HepG2 (cell line): Measurements from ENCODE around the gene PRM2. TPM values are rescaled to one million over a fixed set of nuclear protein-coding genes. Genes with fewer than 3 reads are reported as not detected.

ENCODE experiments used
- ATAC-seq: fragments of 200-7000 bp; cut with Tn5 transposase; 3 replicates; pipeline ENCODE4 v1.9.1; 2020; ENCODE audit warnings: mild to moderate bottlenecking, moderate library complexity
- BruUV-seq: library from RNA; stranded (reverse); fragments of 400-500 nt; replicated peaks from 2 replicates; lab custom pipeline; 2021; lab: Mats Ljungman, UMichigan
- CTCF ChIA-PET: fragments of 300-600 bp; formaldehyde crosslinking; extraction: SDS; loops from one replicate; lab custom pipeline; 2021; ENCODE audit warnings: low total read pairs, inconsistent platforms, low intra/inter-chr PET ratio; lab: Yijun Ruan, JAX
- POLR2A ChIA-PET: fragments of 350-600 bp; sonication (Branson Sonifier 250); formaldehyde crosslinking; loops from one replicate; lab custom pipeline; 2020; ENCODE audit warnings: antibody characterized with exemption, inconsistent platforms; lab: Yijun Ruan, JAX
- DNase-seq: peaks from one replicate; pipeline ENCODE4 v3.0.0-alpha.2; 2015; ENCODE audit warnings: low spot score
- FAIRE-seq: peaks from 3 replicates; lab custom pipeline; 2011; peaks lifted over from hg19 to GRCh38; lab: Jason Lieb, UNC
- H2AFZ ChIP-seq: one replicate; pipeline ENCODE4 v1.6.1; 2011; ENCODE audit warnings: low read length, inconsistent platforms
- H3K27ac ChIP-seq: fragments of 300-600 bp; 3 replicates; pipeline ENCODE4 v1.8.0; 2011; ENCODE audit warnings: mixed run types, mild to moderate bottlenecking, mixed read lengths, low read length, inconsistent platforms; ENCODE audit not compliant: insufficient read depth; ENCODE audit errors: extremely low read length
- H3K27me3 ChIP-seq, 2 experiments: fragments of 200-600 bp in 1 of 2; 2 replicates in 1 of 2; 3 replicates in 1 of 2; pipeline versions ENCODE4 v1.6.0 to v1.8.0; 2011; ENCODE audit warnings: low read length in 2 of 2, mild to moderate bottlenecking in 2 of 2, moderate library complexity in 2 of 2, inconsistent platforms in 1 of 2; ENCODE audit not compliant: insufficient read depth in 2 of 2, control insufficient read depth in 1 of 2
- H3K36me3 ChIP-seq, 2 experiments: fragments of 200-600 bp in 1 of 2; replicated peaks in 1 of 2; 2 replicates in 1 of 2; 3 replicates in 1 of 2; pipeline versions ENCODE4 v1.5.1 to v1.8.0; 2011; ENCODE audit warnings: low read length in 2 of 2, inconsistent platforms in 1 of 2; ENCODE audit not compliant: insufficient read depth in 2 of 2, control insufficient read depth in 1 of 2
- H3K4me1 ChIP-seq: 2 replicates; pipeline ENCODE4 v1.5.1; 2012; ENCODE audit warnings: low read length, inconsistent platforms; ENCODE audit not compliant: insufficient read depth
- H3K4me2 ChIP-seq: 2 replicates; pipeline ENCODE4 v1.6.0; 2011; ENCODE audit warnings: low read depth, low read length, inconsistent platforms
- H3K4me3 ChIP-seq, 3 experiments: fragments of 200-600 bp in 1 of 3; sonication (generic), shearing (Covaris generic) in 1 of 3; replicated peaks in 1 of 3; 2 replicates each; pipeline ENCODE4 v1.5.1; 2011 to 2016; ENCODE audit warnings: low read length in 3 of 3, inconsistent platforms in 2 of 3, low read depth in 2 of 3, mild to moderate bottlenecking in 2 of 3, control low read depth in 1 of 3, mixed read lengths in 1 of 3; ENCODE audit not compliant: insufficient read depth in 1 of 3
- H3K79me2 ChIP-seq: one replicate; pipeline ENCODE4 v1.6.1; 2011; ENCODE audit warnings: low read length, inconsistent platforms; ENCODE audit not compliant: insufficient read depth
- H3K9ac ChIP-seq: 2 replicates; pipeline ENCODE4 v1.6.0; 2011; ENCODE audit warnings: mild to moderate bottlenecking, low read depth, low read length, inconsistent platforms; ENCODE audit not compliant: insufficient read depth
- H3K9me3 ChIP-seq: 2 replicates; pipeline ENCODE4 v1.5.1; 2012; ENCODE audit warnings: mild to moderate bottlenecking, low read length
- H4K20me1 ChIP-seq: 2 replicates; pipeline ENCODE4 v1.6.0; 2011; ENCODE audit warnings: inconsistent platforms, mild to moderate bottlenecking, low read length, moderate library complexity; ENCODE audit not compliant: insufficient read depth
- AKAP8 ChIP-seq: sonication (generic); formaldehyde crosslinking; IDR thresholded peaks from 2 replicates; pipeline ENCODE4 v1.5.1; 2020; ENCODE audit warnings: mild to moderate bottlenecking, missing genetic modification reagents
- FOXO1 ChIP-seq: sonication (generic); formaldehyde crosslinking; IDR thresholded peaks from 2 replicates; pipeline ENCODE4 v1.4.0; 2020; ENCODE audit warnings: missing genetic modification reagents
- HNRNPK ChIP-seq: fragments of 200-400 bp; formaldehyde crosslinking; IDR thresholded peaks from 2 replicates; pipeline ENCODE4 v1.6.1; 2018; ENCODE audit warnings: low read length, low read depth, moderate library complexity, mild to moderate bottlenecking; ENCODE audit not compliant: poor library complexity, severe bottlenecking
- KDM5B ChIP-seq: sonication (generic); formaldehyde crosslinking; IDR thresholded peaks from 2 replicates; pipeline ENCODE4 v1.4.0; 2020; ENCODE audit warnings: missing genetic modification reagents, mild to moderate bottlenecking, borderline replicate concordance
- MYC ChIP-seq: sonication (generic); formaldehyde crosslinking; IDR thresholded peaks from 2 replicates; pipeline ENCODE4 v1.9.0; 2021; ENCODE audit warnings: missing genetic modification reagents, borderline replicate concordance
- RERE ChIP-seq: IDR thresholded peaks from 2 replicates; pipeline ENCODE4 v1.6.1; 2016; ENCODE audit warnings: low read depth, missing genetic modification reagents, missing compliant biosample characterization
- REXO4 ChIP-seq: sonication (generic); formaldehyde crosslinking; IDR thresholded peaks from 2 replicates; pipeline ENCODE4 v1.8.0; 2022; ENCODE audit warnings: missing genetic modification reagents, mild to moderate bottlenecking, borderline replicate concordance
- RFXANK ChIP-seq: IDR thresholded peaks from 2 replicates; pipeline ENCODE4 v1.6.1; 2016
- TEAD3 ChIP-seq: optimal IDR thresholded peaks from 2 replicates; pipeline ENCODE3; 2016; ENCODE audit warnings: borderline replicate concordance
- TRIM24 ChIP-seq: sonication (generic); formaldehyde crosslinking; IDR thresholded peaks from 2 replicates; pipeline ENCODE4 v1.8.0; 2022; ENCODE audit warnings: mild to moderate bottlenecking, missing genetic modification reagents
- U2AF2 ChIP-seq: fragments of 200-400 bp; formaldehyde crosslinking; IDR thresholded peaks from 2 replicates; pipeline ENCODE4 v1.6.1; 2017; ENCODE audit warnings: low read depth, mild to moderate bottlenecking, low read length
- ZBTB42 ChIP-seq: sonication (generic); formaldehyde crosslinking; IDR thresholded peaks from 2 replicates; pipeline ENCODE4 v1.5.0; 2020; ENCODE audit warnings: mild to moderate bottlenecking, missing genetic modification reagents
- ZFP62 ChIP-seq: sonication (generic); formaldehyde crosslinking; IDR thresholded peaks from 2 replicates; pipeline ENCODE4 v1.4.0; 2020; ENCODE audit warnings: missing genetic modification reagents
- ZKSCAN5 ChIP-seq: sonication (generic); formaldehyde crosslinking; IDR thresholded peaks from 2 replicates; pipeline ENCODE4 v1.5.1; 2020; ENCODE audit warnings: mild to moderate bottlenecking, missing genetic modification reagents
- ZNF101 ChIP-seq: sonication (generic); formaldehyde crosslinking; IDR thresholded peaks from 2 replicates; pipeline ENCODE4 v1.4.0; 2020; ENCODE audit warnings: mild to moderate bottlenecking, low read depth, missing genetic modification reagents, borderline replicate concordance
- ZNF274 ChIP-seq: sonication (generic); formaldehyde crosslinking; IDR thresholded peaks from 2 replicates; pipeline ENCODE4 v1.5.1; 2020; ENCODE audit warnings: mild to moderate bottlenecking, missing genetic modification reagents
- ZNF333 ChIP-seq: sonication (generic); formaldehyde crosslinking; IDR thresholded peaks from 2 replicates; pipeline ENCODE4 v1.4.0; 2020; ENCODE audit warnings: mild to moderate bottlenecking, missing genetic modification reagents, borderline replicate concordance
- ZNF674 ChIP-seq: sonication (generic); formaldehyde crosslinking; IDR thresholded peaks from 2 replicates; pipeline ENCODE4 v1.5.0; 2020; ENCODE audit warnings: low read depth, mild to moderate bottlenecking, missing genetic modification reagents
- ZNF788 ChIP-seq: sonication (generic); formaldehyde crosslinking; IDR thresholded peaks from 2 replicates; pipeline ENCODE4 v1.5.0; 2020; ENCODE audit warnings: mild to moderate bottlenecking, missing genetic modification reagents, borderline replicate concordance
- ZSCAN12 ChIP-seq: sonication (generic); formaldehyde crosslinking; IDR thresholded peaks from 2 replicates; pipeline ENCODE4 v1.9.0; 2021; ENCODE audit warnings: mild to moderate bottlenecking, missing genetic modification reagents
- WGBS: methylation state at CpG from one replicate; pipeline ENCODE4 v1.1.6; 2017; ENCODE audit warnings: low lambda C conversion rate; 5-methylcytosine and 5-hydroxymethylcytosine counted together
- in situ Hi-C: cut with HindIII; loops from 2 replicates; pipeline ENCODE4 v1.10.0; 2017; ENCODE audit warnings: low pct_unique_long_range_greater_than_20kb; ENCODE audit not compliant: extremely low pct_ligation_motif_present
- intact Hi-C: fragments of 100-400 bp; cut with micrococcal nuclease; formaldehyde crosslinking; loops from one replicate; pipeline ENCODE4 v1.10.0; 2022; ENCODE audit not compliant: unreplicated experiment
- polyA plus RNA-seq, 8 experiments: library from polyadenylated mRNA; depleted of rRNA in 3 of 8; stranded (reverse) in 7 of 8; unstranded in 1 of 8; fragments of >200 nt; fragmentation: Illumina TruSeq in 4 of 8; extraction: Trizol in 4 of 8; gene quantifications; 2 replicates each; pipeline versions ENCODE4 v1.2.1 to v1.2.3, GENCODE V29; 2011 to 2016; ENCODE audit warnings: low read depth in 4 of 8, missing spikeins in 1 of 8, mixed read lengths in 1 of 8; ENCODE audit not compliant: insufficient read depth in 1 of 8
- total RNA-seq, 5 experiments: library from RNA; depleted of rRNA; stranded (reverse); fragments of >200 nt; fragmentation: Illumina TruSeq; extraction: Trizol; gene quantifications; 2 replicates each; pipeline ENCODE4 v1.2.3, GENCODE V29; 2016; ENCODE audit warnings: low read depth in 1 of 5

PRM2 gene
- total and polyA plus RNA-seq, 2 of the 13 experiments (the other 11 are each of a cell fraction or from before 2014, with no cell fraction given): 0.54 TPM; not detected in 1

- no peak for TF ChIP-seq ZNF674 (CRISPR knock-in tag)
Measured at GRCh38 chr16:11270602-11271162, 5.6 kb downstream of the PRM2 start (continued).

- 96% methylated on average over 11 of the region's 11 CpGs for WGBS
- in situ Hi-C loops (no loop called here), intact Hi-C loops (no loop called here)
- no peak within 1 kb of the TSS for H3K4me3 ChIP-seq
- FAIRE-seq (no peak), ATAC-seq (no peak), DNase-seq (no peak)
- no peak within 1 kb of the TSS; the same call in 1 of the 2 replicates for H3K9ac ChIP-seq
- H4K20me1 ChIP-seq: no peaks in the 10 kb centered on the region
- ChIA-PET POLR2A (interaction anchor here (1.3 to 14.0 kb wide), 3 partner anchors 10 to 39 kb away, joined by 4 to 351 read pairs (median 21); partner anchors contain the start of gene SOCS1), CTCF (no interaction called here)
- H2AFZ ChIP-seq: no peak within 1 kb of the TSS
- peaks cover 5% of the 10 kb centered on the region; the same call in 1 of the 2 replicates for H3K9me3 ChIP-seq
- H3K79me2 ChIP-seq: no peaks in the 10 kb centered on the region
- no TSS peak for BruUV-seq
- peaks cover 89% of the 10 kb centered on the region for H3K4me1 ChIP-seq
- H3K27ac ChIP-seq: peak within 1 kb of the TSS; percentile 58
- H3K27me3 ChIP-seq: no peaks in the 10 kb centered on the region
- no peak within 1 kb of the TSS for H3K4me2 ChIP-seq
- no peaks in the 10 kb centered on the region for H3K36me3 ChIP-seq
- no peak for TF ChIP-seq ZNF101
- no peak for TF ChIP-seq ZSCAN12 (CRISPR knock-in tag)
- TF ChIP-seq U2AF2: no peak
- no peak for TF ChIP-seq ZNF788 (CRISPR knock-in tag)
- no peak for TF ChIP-seq TRIM24
- TF ChIP-seq RERE (CRISPR knock-in tag): no peak
- TF ChIP-seq AKAP8: no peak
- TF ChIP-seq MYC: no peak
- no peak for TF ChIP-seq ZKSCAN5
- no peak for TF ChIP-seq ZNF333 (CRISPR knock-in tag)
- TF ChIP-seq ZNF274 (CRISPR knock-in tag): 0 out of 2 replicates have a peak, but pooled peaks have one; percentile 30
- TF ChIP-seq RFXANK (CRISPR knock-in tag): no peak
- TF ChIP-seq TEAD3 (CRISPR knock-in tag): no peak
- peak; percentile 31; the same call in 1 of the 2 replicates for TF ChIP-seq KDM5B (CRISPR knock-in tag)
- TF ChIP-seq REXO4 (CRISPR knock-in tag): no peak
- no peak for TF ChIP-seq ZBTB42 (CRISPR knock-in tag)
- TF ChIP-seq FOXO1: no peak
- no peak for TF ChIP-seq ZFP62 (CRISPR knock-in tag)
- no peak for TF ChIP-seq HNRNPK
Measured at GRCh38 chr16:11268921-11269375, 7.3 kb downstream of the PRM2 start, which contains the start of gene TNP2. Gene TNP2 (minus strand): TSS chr16:11269325. CDS start chr16:11269262, 63 bp downstream.
